Parathyroid adenoma (tissue), 2 donors: ENCODE data around the gene ELMO3.
A peak's percentile ranks its signal among the peaks of the same experiment; 100 is the strongest.

Experiments used
- H2AFZ ChIP-seq: fragments of 300-600 bp; sonication (generic); one replicate; pipeline ENCODE4 v1.7.0; 2017; ENCODE audit warnings: antibody characterized with exemption, mild to moderate bottlenecking
- H3K27ac ChIP-seq: fragments of 300-600 bp; sonication (generic); one replicate; pipeline ENCODE4 v1.7.0; 2017
- H3K27me3 ChIP-seq: fragments of 300-600 bp; sonication (generic); one replicate; pipeline ENCODE4 v1.7.0; 2017; ENCODE audit warnings: low read length; ENCODE audit not compliant: control insufficient read depth, insufficient read depth
- H3K36me3 ChIP-seq: fragments of 300-600 bp; sonication (generic); one replicate; pipeline ENCODE4 v1.7.0; 2017; ENCODE audit warnings: low read length; ENCODE audit not compliant: control insufficient read depth, insufficient read depth
- H3K4me1 ChIP-seq: fragments of 300-600 bp; sonication (generic); one replicate; pipeline ENCODE4 v1.7.0; 2017; ENCODE audit warnings: control low read depth
- H3K4me2 ChIP-seq: fragments of 300-600 bp; sonication (generic); one replicate; pipeline ENCODE4 v1.7.0; 2017; ENCODE audit warnings: low read length
- H3K4me3 ChIP-seq: fragments of 300-600 bp; sonication (generic); one replicate; pipeline ENCODE4 v1.7.0; 2017; ENCODE audit warnings: low read depth, low read length
- H3K79me2 ChIP-seq: fragments of 300-600 bp; sonication (generic); one replicate; pipeline ENCODE4 v1.7.0; 2017; ENCODE audit warnings: control low read depth
- H3K9ac ChIP-seq: fragments of 300-600 bp; sonication (generic); one replicate; pipeline ENCODE4 v1.7.0; 2017; ENCODE audit warnings: mild to moderate bottlenecking
- H3K9me3 ChIP-seq: fragments of 300-600 bp; sonication (generic); one replicate; pipeline ENCODE4 v1.7.0; 2017; ENCODE audit warnings: low read length; ENCODE audit not compliant: control insufficient read depth
- CTCF ChIP-seq: fragments of 300-600 bp; sonication (generic); IDR thresholded peaks from one replicate; pipeline ENCODE4 v1.7.0; 2017; ENCODE audit warnings: antibody characterized with exemption, mild to moderate bottlenecking
- donor health status: primary hyperparathyroidism.

ELMO3 gene

GRCh38 chr16:67207249-67208091, 8.5 kb downstream of the ELMO3 start:
- Histone ChIP-seq H3K27ac (no peak overlapping the region), H3K36me3 (no peaks in the 10 kb centered on the region), H3K79me2 (no peaks in the 10 kb centered on the region), H3K4me3 (no peak overlapping the region), H3K27me3 (no peaks in the 10 kb centered on the region), H2AFZ (no peak overlapping the region), H3K4me1 (peaks cover 44% of the 10 kb centered on the region), H3K4me2 (no peak overlapping the region), H3K9ac (no peak overlapping the region), H3K9me3 (no peaks in the 10 kb centered on the region)
- TF ChIP-seq CTCF: no peak

DNA sequence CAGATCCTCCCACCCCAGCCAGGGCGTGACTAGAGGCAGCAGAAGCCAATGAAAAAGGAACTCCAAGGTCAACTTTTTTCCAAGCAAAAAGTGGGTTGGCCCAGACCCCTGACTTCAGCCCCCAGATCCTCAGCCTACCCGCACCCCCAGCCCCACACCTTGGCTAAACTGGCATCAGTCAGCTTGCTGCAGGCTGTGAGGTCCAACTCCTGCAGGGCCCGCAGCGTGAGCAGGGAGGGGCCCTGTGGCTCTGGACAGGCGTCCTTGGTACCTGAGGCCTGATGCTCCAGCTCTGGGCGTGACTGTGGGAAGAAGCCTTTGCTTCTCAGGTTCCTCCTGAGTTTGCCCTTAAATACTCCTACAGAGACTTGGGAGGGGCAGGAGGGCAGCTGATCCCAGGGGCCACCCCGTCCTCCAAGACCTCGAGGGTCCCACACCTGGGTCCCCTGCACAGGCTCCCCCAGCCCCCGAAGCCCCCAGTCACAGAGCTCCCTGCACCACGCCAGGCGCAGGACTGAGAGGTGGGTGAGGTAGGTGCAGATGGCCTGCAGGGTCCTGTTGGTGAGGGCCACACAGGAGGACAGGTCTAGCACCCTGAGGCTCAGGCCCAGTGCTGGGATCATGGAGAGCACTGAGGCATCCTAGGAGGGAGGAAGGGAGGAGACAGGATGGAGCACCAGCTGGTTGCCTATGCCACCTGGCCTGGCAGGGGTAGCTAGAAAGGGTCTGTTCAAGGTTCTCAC, 9.4 kb downstream of the ELMO3 start:
- H2AFZ ChIP-seq: no peak overlapping the region
- H3K79me2 ChIP-seq: no peaks in the 10 kb centered on the region
- H3K4me1 ChIP-seq: peaks cover 45% of the 10 kb centered on the region
- TF ChIP-seq CTCF: no peak
- H3K4me3 ChIP-seq: no peak overlapping the region
- H3K9ac ChIP-seq: no peak overlapping the region
- no peak overlapping the region for H3K4me2 ChIP-seq
- H3K27ac ChIP-seq: no peak overlapping the region
- no peaks in the 10 kb centered on the region for H3K9me3 ChIP-seq
- H3K36me3 ChIP-seq: no peaks in the 10 kb centered on the region
- H3K27me3 ChIP-seq: no peaks in the 10 kb centered on the region

- no peak for TF ChIP-seq CTCF
- Histone ChIP-seq H2AFZ (no peak overlapping the region), H3K9ac (no peak overlapping the region), H3K36me3 (no peaks in the 10 kb centered on the region), H3K9me3 (no peaks in the 10 kb centered on the region), H3K27me3 (no peaks in the 10 kb centered on the region), H3K79me2 (no peaks in the 10 kb centered on the region), H3K4me3 (no peak overlapping the region), H3K4me1 (peaks cover 33% of the 10 kb centered on the region), H3K4me2 (no peak overlapping the region), H3K27ac (peak overlapping the region; percentile 86)
Observed at GRCh38 chr16:67209565-67209964, 10.6 kb downstream of the ELMO3 start.

DNA sequence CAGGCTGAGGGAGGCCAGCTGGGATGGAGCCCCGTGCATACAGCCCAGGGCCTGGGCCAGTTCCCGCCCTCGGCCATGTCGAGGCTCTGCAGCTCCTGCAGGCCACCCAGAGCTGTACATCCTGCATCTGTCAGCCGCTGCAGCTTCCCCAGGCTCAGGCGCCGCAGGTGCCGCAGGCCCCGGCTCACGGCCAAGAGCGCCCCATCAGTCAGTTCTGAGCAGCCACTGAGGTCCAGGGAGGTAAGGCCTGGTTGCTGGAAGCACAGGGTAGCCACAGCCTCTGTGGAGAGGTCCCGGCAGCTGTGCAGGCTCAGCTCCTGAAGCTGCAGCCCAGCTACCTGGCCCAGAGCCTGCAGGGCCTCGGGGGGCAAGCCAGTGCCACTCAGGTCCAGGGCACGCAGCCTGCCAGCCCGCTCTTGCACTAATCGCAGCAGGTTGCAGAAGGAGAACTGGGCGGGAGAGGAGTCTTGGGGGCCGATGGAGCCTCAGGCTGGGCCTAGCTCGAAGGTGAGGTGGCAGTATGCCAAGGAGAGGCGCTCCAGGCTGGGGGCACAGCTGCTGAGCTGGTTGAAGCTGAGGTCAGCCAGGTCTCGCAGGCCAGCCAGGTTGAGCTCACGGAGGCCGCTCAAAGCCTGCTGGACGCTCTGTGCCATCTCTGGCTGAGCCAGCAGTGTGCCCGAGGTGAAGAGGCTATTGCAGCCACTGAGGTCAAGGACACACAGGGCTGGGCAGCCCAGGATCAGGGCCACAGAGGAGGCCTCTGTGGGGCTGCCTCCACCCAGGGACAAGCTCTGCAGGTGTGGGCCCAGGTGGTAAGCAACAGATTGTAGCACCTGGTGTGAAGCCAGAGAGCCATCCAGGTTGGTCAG, 11.4 kb downstream of the ELMO3 start:
- Histone ChIP-seq H3K4me2 (no peak overlapping the region), H2AFZ (peak overlapping the region; percentile 72), H3K36me3 (no peaks in the 10 kb centered on the region), H3K27ac (peak overlapping the region; percentile 86), H3K4me1 (peaks cover 30% of the 10 kb centered on the region), H3K79me2 (no peaks in the 10 kb centered on the region), H3K4me3 (no peak overlapping the region), H3K27me3 (no peaks in the 10 kb centered on the region), H3K9ac (no peak overlapping the region), H3K9me3 (no peaks in the 10 kb centered on the region)
- no peak for TF ChIP-seq CTCF
